ENCODE measurements around the gene NEK5.
A peak's percentile ranks its signal among the peaks of the same experiment; 100 is the strongest.

Gene NEK5, protein sequence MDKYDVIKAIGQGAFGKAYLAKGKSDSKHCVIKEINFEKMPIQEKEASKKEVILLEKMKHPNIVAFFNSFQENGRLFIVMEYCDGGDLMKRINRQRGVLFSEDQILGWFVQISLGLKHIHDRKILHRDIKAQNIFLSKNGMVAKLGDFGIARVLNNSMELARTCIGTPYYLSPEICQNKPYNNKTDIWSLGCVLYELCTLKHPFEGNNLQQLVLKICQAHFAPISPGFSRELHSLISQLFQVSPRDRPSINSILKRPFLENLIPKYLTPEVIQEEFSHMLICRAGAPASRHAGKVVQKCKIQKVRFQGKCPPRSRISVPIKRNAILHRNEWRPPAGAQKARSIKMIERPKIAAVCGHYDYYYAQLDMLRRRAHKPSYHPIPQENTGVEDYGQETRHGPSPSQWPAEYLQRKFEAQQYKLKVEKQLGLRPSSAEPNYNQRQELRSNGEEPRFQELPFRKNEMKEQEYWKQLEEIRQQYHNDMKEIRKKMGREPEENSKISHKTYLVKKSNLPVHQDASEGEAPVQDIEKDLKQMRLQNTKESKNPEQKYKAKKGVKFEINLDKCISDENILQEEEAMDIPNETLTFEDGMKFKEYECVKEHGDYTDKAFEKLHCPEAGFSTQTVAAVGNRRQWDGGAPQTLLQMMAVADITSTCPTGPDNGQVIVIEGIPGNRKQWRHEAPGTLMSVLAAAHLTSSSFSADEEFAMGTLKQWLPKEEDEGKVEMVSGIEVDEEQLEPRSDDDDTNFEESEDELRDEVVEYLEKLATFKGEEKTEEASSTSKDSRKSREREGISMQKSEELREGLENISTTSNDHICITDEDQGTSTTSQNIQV

DNA sequence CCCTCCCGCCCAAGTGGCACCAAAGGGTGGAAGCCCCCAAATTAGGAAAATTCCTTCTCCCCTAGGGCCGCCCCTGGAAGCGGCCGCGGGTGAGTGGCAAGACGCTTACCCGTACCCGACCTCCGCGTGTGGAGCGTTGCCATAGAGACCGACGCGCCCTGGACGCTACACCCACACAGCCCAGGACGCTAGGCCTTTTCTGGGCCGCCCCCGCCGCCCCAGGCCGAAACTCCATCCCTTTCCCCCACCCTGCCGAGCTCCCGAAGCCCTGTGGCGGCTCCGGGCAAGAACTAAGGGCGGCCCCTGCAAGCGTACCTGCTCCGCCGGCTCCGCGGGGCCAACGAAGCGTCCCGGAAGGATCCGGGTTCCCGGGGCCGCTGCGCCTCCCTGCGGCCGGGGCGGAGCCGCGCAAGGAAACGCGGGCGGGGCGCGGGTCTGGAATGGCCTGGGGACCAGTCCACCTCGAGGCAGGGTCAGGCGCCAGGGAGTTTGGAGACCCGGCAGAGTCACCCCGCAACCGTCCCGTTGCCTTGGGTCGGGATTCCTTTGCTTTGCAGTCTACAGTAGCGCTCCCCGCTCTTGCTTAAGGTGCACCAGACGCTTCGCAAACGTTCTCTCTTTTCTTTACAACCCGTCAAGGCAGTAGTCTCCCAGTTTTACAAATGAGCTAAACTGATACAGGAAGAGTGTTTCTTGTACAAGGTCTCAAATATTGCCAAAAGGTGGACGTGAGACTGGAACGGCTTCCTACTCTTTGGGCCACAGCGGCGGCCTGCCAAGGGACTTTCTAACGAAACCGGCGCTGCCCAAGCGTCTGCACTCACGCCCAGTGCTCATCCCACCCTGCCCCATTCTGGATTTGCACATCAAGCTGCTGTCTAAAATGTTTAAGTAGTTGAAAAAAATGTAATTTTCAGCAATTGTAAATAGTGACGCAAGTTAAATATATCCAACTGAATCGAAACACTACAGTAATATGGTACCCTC is at the start of gene NEK5:
Gene NEK5, minus strand, starts transcription at position 360 of the 987 bp plus-strand sequence. CDS start 1,591 bp downstream, outside the sequence.
- Histone ChIP-seq H3K36me3 (ENCODE audit: control insufficient read depth in 2 of 2, insufficient read depth in 1 of 2, low read length in 2 of 2) (peaks cover 0 to 24% of the 10 kb centered on the region in 2 experiments; a peak in 1 of 3 replicates), H3K27ac (ENCODE audit: extremely low read depth, low read depth, low read length) (no peak within 1 kb of the TSS), H3K9me3 (ENCODE audit: control insufficient read depth, insufficient read depth, low read depth, low read length) (no peaks in the 10 kb centered on the region), H3K4me1 (ENCODE audit: control insufficient read depth, insufficient read depth, low read length) (no peaks in the 10 kb centered on the region), H3K4me3 (ENCODE audit: low read depth, low read length) (peak within 1 kb of the TSS; percentile 70)
- ChIA-PET POLR2A (no interaction called here), CTCF (interaction anchor here (0.6 to 4.0 kb wide), 15 partner anchors 14 to 1003 kb away, joined by 3 to 30 read pairs (median 4); partner anchors contain the start of gene NEK3)
- TF ChIP-seq ZNF138 (tag by site-specific recombination; IDR thresholded peaks at IDR 0.05; ENCODE audit: borderline replicate concordance) = no peak
- peak; percentile 68 for TF ChIP-seq IKZF3 (tag by site-specific recombination; IDR thresholded peaks at IDR 0.05)
- TF ChIP-seq ZNF514 (tag by site-specific recombination; IDR thresholded peaks at IDR 0.05) = no peak
- no peak for TF ChIP-seq ZNF292 (tag by site-specific recombination; IDR thresholded peaks at IDR 0.05; ENCODE audit: borderline replicate concordance, low read depth)
- peak; percentile 38; the same call in 1 of the 2 replicates for TF ChIP-seq ZBTB17 (tag by site-specific recombination; IDR thresholded peaks at IDR 0.05)
- no peak for TF ChIP-seq ZNF155 (tag by site-specific recombination; IDR thresholded peaks at IDR 0.05)
- TF ChIP-seq ZNF140 (tag by site-specific recombination; IDR thresholded peaks at IDR 0.05) = no peak
- TF ChIP-seq, protein P1, sequence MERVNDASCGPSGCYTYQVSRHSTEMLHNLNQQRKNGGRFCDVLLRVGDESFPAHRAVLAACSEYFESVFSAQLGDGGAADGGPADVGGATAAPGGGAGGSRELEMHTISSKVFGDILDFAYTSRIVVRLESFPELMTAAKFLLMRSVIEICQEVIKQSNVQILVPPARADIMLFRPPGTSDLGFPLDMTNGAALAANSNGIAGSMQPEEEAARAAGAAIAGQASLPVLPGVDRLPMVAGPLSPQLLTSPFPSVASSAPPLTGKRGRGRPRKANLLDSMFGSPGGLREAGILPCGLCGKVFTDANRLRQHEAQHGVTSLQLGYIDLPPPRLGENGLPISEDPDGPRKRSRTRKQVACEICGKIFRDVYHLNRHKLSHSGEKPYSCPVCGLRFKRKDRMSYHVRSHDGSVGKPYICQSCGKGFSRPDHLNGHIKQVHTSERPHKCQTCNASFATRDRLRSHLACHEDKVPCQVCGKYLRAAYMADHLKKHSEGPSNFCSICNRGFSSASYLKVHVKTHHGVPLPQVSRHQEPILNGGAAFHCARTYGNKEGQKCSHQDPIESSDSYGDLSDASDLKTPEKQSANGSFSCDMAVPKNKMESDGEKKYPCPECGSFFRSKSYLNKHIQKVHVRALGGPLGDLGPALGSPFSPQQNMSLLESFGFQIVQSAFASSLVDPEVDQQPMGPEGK (tag by site-specific recombination; IDR thresholded peaks at IDR 0.05) = peak; percentile 83
- TF ChIP-seq ZNF658 (tag by site-specific recombination; IDR thresholded peaks at IDR 0.05) = no peak
- TF ChIP-seq ZNF830 (tag by site-specific recombination; IDR thresholded peaks at IDR 0.05; ENCODE audit: low read depth) = no peak
- TF ChIP-seq SP3 (tag by site-specific recombination; IDR thresholded peaks at IDR 0.05) = peak; percentile 53
- TF ChIP-seq, protein P2, sequence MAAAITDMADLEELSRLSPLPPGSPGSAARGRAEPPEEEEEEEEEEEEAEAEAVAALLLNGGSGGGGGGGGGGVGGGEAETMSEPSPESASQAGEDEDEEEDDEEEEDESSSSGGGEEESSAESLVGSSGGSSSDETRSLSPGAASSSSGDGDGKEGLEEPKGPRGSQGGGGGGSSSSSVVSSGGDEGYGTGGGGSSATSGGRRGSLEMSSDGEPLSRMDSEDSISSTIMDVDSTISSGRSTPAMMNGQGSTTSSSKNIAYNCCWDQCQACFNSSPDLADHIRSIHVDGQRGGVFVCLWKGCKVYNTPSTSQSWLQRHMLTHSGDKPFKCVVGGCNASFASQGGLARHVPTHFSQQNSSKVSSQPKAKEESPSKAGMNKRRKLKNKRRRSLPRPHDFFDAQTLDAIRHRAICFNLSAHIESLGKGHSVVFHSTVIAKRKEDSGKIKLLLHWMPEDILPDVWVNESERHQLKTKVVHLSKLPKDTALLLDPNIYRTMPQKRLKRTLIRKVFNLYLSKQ (tag by site-specific recombination; IDR thresholded peaks at IDR 0.05; ENCODE audit: borderline replicate concordance) = no peak
- TF ChIP-seq ZNF660 (tag by site-specific recombination; IDR thresholded peaks at IDR 0.05) = peak; percentile 60; the same call in 1 of the 2 replicates
- 0 out of 2 replicates have a peak, but pooled peaks have one; percentile 10 for TF ChIP-seq ZNF677 (tag by site-specific recombination; IDR thresholded peaks at IDR 0.05)
- no peak for TF ChIP-seq ZFP41 (tag by site-specific recombination; IDR thresholded peaks at IDR 0.05; ENCODE audit: borderline replicate concordance)
- TF ChIP-seq ZNF175 (tag by site-specific recombination; IDR thresholded peaks at IDR 0.05) = no peak
- TF ChIP-seq, protein P3, sequence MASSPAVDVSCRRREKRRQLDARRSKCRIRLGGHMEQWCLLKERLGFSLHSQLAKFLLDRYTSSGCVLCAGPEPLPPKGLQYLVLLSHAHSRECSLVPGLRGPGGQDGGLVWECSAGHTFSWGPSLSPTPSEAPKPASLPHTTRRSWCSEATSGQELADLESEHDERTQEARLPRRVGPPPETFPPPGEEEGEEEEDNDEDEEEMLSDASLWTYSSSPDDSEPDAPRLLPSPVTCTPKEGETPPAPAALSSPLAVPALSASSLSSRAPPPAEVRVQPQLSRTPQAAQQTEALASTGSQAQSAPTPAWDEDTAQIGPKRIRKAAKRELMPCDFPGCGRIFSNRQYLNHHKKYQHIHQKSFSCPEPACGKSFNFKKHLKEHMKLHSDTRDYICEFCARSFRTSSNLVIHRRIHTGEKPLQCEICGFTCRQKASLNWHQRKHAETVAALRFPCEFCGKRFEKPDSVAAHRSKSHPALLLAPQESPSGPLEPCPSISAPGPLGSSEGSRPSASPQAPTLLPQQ (tag by site-specific recombination; IDR thresholded peaks at IDR 0.05) = no peak
- peak; percentile 72; the same call in 1 of the 2 replicates for TF ChIP-seq ZNF2 (tag by site-specific recombination; IDR thresholded peaks at IDR 0.05)
- peak; percentile 43; the same call in 1 of the 2 replicates for TF ChIP-seq KLF9 (tag by site-specific recombination; IDR thresholded peaks at IDR 0.05; ENCODE audit: low read depth)
- no peak for TF ChIP-seq ZSCAN16 (tag by site-specific recombination; IDR thresholded peaks at IDR 0.05)
- TF ChIP-seq, protein P4, sequence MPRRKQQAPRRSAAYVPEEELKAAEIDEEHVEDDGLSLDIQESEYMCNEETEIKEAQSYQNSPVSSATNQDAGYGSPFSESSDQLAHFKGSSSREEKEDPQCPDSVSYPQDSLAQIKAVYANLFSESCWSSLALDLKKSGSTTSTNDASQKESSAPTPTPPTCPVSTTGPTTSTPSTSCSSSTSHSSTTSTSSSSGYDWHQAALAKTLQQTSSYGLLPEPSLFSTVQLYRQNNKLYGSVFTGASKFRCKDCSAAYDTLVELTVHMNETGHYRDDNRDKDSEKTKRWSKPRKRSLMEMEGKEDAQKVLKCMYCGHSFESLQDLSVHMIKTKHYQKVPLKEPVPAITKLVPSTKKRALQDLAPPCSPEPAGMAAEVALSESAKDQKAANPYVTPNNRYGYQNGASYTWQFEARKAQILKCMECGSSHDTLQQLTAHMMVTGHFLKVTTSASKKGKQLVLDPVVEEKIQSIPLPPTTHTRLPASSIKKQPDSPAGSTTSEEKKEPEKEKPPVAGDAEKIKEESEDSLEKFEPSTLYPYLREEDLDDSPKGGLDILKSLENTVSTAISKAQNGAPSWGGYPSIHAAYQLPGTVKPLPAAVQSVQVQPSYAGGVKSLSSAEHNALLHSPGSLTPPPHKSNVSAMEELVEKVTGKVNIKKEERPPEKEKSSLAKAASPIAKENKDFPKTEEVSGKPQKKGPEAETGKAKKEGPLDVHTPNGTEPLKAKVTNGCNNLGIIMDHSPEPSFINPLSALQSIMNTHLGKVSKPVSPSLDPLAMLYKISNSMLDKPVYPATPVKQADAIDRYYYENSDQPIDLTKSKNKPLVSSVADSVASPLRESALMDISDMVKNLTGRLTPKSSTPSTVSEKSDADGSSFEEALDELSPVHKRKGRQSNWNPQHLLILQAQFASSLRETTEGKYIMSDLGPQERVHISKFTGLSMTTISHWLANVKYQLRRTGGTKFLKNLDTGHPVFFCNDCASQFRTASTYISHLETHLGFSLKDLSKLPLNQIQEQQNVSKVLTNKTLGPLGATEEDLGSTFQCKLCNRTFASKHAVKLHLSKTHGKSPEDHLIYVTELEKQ (tag by site-specific recombination; IDR thresholded peaks at IDR 0.05; ENCODE audit: borderline replicate concordance) = 0 out of 2 replicates have a peak, but pooled peaks have one; percentile 3
- TF ChIP-seq MYNN (tag by site-specific recombination; IDR thresholded peaks at IDR 0.05; ENCODE audit: borderline replicate concordance) = no peak
- no peak for TF ChIP-seq ZNF707 (tag by site-specific recombination; IDR thresholded peaks at IDR 0.05)
